ENCODE measurements around the gene SCAP.
"Not testable (repeated sequence)": the region's sequence is repeated elsewhere in the genome, so short reads cannot be mapped to it uniquely, and the experiment has no call there.

Gene SCAP

DNA sequence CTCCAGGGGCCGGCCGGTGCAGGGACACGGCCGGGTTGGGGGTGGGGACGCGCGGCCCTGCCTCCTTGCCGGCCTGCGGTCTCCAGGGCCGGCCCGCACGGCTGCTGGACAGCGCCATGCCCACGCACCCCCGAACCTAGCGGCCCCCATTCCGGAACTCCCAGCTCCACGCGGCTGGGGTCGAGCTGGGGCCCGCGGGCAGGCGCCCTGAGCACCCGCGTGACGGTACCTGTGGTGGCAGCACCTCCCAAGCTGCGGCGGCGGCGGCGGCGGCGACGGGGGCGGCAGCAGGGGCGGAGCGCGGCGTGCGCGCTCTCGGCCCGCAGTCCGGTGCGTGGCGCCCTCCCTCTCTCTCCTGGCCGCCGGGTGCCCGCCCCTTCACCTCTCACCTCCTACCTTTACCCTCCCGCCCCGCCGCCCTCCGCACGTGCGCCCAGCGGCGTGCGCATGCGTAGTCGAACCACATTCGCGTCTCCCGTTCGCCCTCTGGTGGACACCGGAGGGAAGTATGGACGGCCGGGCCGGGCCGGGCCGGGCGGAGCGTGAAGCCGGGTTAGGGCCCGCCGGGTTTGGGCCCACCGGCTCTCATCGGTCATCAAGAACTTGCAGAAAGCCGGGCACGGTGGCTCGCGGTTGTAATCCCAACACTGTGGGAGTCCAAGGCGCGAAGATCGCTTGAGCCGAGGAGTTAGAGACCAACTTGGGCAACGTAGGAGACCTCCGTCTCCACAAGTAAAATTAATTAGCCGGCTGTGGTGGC is at the start of gene SCAP:
Gene SCAP, minus strand, starts transcription at position 372 of the 760 bp plus-strand sequence. CDS start 32,948 bp downstream, outside the sequence.
- peak within 1 kb of the TSS; percentile 96 for H3K4me3 ChIP-seq (ENCODE audit: low read length)
- TF ChIP-seq ZNF274 (IDR thresholded peaks at IDR 0.05; ENCODE audit: low read depth, low read length) = no peak

DNA sequence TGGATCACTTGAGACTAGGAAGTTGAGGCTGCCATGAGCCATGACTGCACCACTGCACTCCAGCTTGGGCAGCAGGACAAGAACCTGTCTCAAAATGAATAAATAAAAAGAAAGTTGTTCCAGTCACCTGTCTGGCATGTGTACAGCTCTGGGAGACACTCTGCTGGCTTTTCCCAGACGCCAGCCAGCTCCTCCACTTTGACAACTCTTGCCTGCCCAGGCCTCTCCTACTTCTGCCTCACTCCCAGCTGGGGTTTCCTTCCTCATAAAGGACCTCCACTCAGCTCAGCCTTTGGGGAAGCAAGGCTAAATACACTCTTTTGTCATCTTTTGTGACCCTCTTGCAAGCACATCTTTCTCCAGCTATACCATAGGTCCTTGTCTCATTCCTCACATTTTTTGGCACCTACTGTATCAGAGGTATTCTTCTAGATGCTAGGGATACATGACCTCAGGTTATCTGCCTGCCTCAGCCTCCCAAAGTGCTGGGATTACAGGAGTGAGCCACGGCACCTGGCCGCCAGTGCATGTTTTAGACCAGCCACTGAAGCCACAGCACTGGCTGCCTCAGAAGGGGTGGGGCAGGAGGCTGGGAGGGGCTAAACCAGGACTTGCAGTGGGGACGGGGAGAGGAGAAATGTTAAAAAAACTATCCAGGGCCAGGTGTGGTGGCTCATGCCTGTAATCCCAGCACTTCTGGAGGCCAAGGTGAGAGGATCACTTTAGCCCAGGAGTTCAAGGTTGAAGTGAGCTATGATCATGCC is 47.8 kb upstream of the SCAP start:
- no peak overlapping the region for H3K4me3 ChIP-seq (ENCODE audit: low read length)

DNA sequence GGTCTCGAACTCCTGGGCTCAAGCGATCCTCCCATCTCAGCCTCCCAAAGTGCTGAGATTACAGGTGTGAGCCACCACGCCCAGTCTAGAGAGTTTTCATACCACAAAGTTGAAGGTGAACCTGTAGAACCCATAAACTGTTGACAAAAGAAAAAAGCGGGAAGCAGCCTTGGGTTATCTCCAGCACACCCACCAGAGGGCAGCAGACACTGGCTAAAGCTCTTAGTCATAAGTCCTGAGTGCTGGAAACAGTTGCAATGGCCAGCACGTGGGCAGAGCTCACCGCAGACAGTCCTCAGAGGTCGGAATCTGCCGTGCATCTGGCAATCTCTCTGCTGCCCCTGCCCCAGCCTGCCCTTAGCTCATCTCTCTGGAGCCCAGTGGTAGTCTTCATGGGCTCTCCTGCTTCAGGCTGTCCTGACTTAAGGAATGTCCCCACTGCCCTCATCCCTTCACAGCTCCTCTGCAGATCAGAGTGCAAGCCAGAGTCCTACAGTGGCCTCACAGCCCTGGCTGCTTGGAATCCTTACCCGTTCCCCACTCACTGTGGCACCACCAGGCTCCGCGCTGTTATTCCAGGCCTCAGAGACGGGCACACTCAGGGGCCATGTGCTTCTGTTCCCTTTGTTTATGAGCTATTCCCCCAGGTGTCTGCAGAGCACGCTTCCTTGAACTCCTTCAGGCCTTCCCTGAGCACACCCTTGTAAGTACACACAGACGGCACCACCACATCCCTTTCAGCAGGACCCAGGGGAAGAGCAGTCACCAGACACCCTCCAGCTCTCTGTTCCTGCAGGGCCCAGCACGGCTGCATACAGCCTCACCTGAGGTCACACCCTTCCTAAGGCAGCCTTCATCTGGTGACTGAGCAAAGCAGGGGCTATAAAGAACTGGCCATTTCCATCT is 46.6 kb upstream of the SCAP start:
- no peak for TF ChIP-seq ZNF274 (IDR thresholded peaks at IDR 0.05; ENCODE audit: low read depth, low read length)
- H3K4me3 ChIP-seq (ENCODE audit: low read length) = no peak overlapping the region

More for the DNA sequence above, 47.8 kb upstream of the SCAP start:
- TF ChIP-seq ZNF274 (IDR thresholded peaks at IDR 0.05; ENCODE audit: low read depth, low read length) = no peak

DNA sequence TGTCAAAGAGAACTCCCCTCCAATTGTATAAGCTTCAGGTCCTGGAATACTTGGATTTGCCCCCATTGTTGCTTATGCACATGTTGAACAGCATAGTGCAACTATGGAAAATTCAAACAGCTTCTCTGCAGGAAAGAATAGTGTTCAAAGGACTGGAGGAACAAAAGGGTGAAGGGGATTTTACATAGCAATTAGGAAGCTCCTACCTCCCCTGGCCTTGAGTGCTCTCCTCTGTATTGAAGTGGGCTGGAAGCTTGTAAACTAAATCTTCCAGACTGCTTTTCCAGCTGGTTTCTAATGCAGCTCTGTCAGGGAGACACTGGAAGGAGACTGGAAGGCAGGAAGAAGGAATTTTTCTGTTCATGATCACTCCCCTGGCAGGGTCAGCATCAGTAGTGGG is 45.0 kb upstream of the SCAP start:
- TF ChIP-seq ZNF274 (IDR thresholded peaks at IDR 0.05; ENCODE audit: low read depth, low read length) = no peak

DNA sequence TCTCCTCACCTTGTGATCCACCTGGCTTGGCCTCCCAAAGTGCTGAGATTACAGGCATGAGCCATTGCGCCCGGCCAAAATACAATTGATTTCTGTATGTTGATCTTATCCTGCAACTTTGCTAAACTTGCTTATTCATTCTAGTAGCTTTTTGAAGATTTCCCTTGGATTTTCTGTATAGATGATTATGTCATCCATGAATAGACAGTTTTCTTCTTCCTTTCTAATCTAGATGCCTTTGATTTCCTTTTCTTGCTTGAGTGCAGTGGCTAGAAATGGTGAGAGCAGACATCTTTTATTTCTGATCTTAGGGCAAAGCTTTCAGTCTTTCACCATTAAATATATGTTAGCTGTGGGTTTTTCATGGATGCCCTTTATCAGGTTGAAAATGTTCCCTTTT is 42.2 kb upstream of the SCAP start:
- TF ChIP-seq ZNF274 (IDR thresholded peaks at IDR 0.05; ENCODE audit: low read depth, low read length) = no peak
- H3K4me3 ChIP-seq (ENCODE audit: low read length) = no peak overlapping the region

More for the DNA sequence above, 45.0 kb upstream of the SCAP start:
- H3K4me3 ChIP-seq (ENCODE audit: low read length) = no peak overlapping the region

DNA sequence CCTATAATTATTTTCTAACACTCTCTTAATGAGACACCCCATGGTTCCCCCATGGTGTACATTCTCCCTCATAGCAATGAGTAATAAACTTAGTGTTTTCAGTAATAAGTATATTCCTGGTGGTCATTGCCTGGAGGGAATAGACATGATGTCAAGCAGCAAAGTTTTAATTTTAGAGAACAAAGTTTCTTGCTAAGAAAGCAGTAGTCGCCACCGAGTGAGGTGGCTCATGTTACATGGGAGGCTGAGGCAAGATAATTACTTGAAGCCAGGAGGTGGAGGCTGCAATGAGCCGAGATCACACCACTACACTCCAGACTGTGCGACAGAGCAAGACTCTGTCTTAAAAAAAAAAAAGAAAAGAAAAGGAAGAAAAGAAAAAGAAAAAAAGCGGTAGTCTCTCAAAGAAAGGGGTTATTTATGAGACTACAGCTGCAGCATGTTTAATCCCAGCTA is 40.2 kb upstream of the SCAP start:
- no peak for TF ChIP-seq ZNF274 (IDR thresholded peaks at IDR 0.05; ENCODE audit: low read depth, low read length)
- H3K4me3 ChIP-seq (ENCODE audit: low read length) = no peak overlapping the region

DNA sequence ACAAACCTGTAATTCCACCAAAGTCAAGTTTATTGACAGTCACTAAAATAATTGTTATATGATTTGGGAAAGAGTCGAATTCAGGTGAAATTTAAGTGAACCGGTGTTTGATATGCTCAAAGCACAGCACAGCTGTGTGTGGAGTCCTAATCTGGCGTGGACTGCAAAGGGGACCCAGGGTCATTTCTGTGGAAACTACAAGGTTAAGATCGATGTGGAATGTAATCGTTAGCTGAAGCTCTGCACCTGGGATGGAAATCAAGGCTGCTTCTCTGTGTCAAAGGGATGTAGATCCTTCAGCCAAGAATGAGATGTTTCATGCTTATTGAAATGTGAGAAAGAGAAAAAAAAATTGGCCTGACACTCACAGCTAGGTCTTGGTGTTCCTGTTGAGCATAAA is 39.4 kb upstream of the SCAP start:
- no peak overlapping the region for H3K4me3 ChIP-seq (ENCODE audit: low read length)
- no peak for TF ChIP-seq ZNF274 (IDR thresholded peaks at IDR 0.05; ENCODE audit: low read depth, low read length)

DNA sequence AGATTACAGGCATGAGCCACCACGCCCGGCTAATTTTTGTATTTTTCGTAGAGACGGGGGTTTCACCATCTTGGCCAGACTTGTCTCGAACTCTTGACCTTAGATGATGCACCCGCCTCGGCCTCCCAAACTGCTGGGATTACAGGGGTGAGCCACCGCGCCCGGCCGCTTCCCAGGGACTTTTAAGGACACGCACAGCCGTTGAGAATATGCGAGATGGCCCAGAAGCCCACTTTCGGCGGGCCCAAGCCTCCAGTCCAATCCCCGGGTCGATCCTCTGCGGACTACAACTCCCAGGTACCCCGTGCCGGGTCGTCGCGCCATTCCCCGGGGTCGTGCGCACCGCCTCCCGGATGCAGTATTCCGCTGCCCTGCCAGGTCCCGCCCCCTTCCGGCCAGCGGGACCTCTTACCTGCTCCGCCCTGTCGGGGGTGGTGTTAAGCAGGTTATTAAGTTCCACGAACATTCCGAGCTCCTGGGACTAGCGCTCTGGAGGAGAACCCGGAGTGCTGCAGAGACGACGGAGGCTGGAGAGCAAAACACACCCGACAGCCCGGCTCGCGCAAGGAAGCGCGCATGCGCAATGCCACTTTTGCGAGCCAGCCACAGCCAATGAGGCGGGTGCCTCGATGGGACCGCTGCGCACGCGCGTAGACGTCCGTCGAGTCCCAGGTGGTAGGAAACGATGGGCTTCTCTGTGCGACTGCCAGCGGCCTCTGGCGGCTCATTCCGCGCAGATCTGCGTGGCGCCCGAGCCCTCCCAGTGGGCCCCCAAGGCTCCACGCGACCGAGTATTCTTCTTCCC is 37.6 kb upstream of the SCAP start, which contains the start of gene ELP6:
Gene ELP6, minus strand, starts transcription at position 588 of the 805 bp plus-strand sequence. Its CDS starts 122 bp downstream, at position 466.
- TF ChIP-seq ZNF274 (IDR thresholded peaks at IDR 0.05; ENCODE audit: low read depth, low read length) = no peak
- H3K4me3 ChIP-seq (ENCODE audit: low read length) = peak within 1 kb of the TSS; percentile 77

DNA sequence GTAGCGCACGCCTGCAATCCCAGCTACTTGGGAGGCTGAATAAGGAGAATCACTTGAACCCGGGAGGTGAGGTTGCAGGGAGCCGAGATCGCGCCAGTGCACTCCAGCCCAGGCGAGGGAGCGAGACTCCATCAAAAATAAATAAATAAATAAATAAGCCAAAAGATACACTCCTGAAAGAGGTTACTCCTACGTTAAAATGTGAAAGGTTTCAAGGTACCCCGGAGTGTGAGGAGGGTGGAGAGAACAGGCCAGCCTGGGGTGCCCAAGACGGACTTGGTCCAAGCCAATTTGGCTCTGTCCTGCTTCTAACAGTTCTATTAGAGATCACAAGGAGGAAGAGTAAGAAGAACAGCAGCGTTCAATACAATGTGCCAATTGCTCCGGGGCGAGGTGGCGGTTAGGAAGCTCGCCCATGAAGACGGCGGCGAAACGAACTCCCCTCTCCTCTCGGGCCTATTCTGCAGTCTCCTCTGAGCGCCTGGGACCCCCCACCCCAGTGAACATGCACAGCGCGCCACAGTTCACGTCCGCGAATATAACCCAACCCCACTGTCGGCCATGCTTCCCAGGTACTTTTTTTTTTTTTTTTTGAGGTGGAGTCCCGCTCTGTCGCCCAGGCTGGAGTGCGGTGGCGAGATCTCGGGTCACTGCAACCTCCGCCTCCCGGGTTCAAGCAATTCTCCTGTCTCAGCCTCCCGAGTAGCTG is 36.8 kb upstream of the SCAP start:
- no peak for TF ChIP-seq ZNF274 (IDR thresholded peaks at IDR 0.05; ENCODE audit: low read depth, low read length)
- H3K4me3 ChIP-seq (ENCODE audit: low read length) = peak overlapping the region; percentile 77

DNA sequence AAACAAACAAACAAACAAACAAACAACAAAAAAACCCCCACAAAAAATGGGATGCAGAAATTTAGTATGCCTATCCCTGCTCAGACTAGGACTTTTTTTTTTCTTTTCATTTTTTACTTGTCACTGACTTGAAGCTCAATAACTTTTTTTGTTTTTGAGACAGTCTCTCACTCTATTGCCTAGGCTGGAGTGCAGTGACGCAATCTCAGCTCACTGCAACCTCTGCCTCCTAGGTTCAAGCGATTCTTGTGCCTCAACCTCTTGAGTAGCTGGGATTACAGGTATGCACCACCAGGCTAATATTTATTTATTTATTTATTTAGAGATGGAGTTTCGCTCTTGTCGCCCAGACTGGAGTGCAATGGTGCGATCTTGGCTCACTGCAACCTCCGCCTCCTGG is 29.5 kb upstream of the SCAP start:
- H3K4me3 ChIP-seq (ENCODE audit: low read length) = not testable (repeated sequence)

DNA sequence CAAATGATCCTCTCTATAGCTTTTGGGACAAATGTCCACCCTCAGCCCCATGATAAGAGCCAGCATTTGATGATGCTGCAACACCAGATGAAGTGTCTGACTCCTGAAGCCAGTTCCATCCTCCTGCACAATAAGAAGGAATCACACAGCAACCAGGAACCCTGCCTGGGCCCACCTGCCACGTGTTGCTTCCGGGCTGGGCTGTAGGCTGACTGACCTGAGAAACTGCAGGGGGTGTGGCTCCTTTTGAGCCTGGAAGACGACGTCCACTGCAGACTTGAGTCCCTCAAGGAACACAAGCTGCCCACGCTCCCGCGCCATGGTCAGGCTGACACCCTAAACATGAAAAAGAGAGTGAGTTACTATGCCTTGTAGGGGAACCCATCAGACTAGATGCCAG is 28.4 kb upstream of the SCAP start:
- no peak overlapping the region for H3K4me3 ChIP-seq (ENCODE audit: low read length)
- TF ChIP-seq ZNF274 (IDR thresholded peaks at IDR 0.05; ENCODE audit: low read depth, low read length) = no peak

DNA sequence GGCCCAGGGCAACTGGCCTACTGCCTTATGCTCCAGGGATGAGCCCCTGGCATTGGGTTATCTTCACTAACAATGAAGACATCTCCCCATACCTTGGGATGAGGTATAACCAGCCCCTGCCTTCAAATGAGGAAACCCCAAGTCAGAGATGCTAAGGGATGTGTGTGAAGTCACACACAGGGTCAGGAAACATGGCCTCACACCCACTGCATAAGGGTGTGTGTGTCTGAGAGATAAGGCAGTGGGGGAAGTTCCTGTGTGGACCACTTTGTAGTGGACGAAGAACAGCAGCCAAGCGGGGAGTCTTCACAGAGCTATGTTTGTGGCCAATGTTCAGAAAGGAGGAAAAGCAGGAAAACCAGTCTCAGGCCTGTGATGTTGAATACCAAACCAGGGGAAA is 27.3 kb upstream of the SCAP start:
- no peak overlapping the region for H3K4me3 ChIP-seq (ENCODE audit: low read length)
- no peak for TF ChIP-seq ZNF274 (IDR thresholded peaks at IDR 0.05; ENCODE audit: low read depth, low read length)

DNA sequence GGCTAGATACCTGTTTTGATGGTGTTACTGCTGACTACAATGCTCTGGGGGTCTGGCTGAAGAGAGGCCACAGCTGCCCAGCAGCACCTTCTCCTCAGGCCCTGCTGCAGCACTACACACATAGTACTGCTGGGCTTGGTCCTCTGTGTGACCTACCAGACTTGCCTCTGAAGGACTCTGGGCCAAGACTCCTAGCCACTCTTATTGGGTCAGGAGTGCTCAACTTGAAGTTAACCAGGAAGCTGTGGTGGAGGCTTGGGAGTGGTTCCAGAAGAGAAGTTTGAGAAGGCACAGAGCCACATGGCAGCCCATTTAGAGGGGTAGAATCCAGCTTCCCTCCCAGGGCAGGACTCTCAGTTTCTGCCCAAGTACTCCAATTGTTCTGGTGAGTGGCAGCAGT is 21.2 kb upstream of the SCAP start:
- TF ChIP-seq ZNF274 (IDR thresholded peaks at IDR 0.05; ENCODE audit: low read depth, low read length) = no peak

More for the DNA sequence above, 21.2 kb upstream of the SCAP start:
- no peak overlapping the region for H3K4me3 ChIP-seq (ENCODE audit: low read length)

Measured in GM08714 (cell line).